H9 (cell line): ENCODE data around the gene GRK3. TPM values are rescaled to one million over a fixed set of nuclear protein-coding genes. Genes with fewer than 3 reads are reported as not detected.

ENCODE experiments used
- DNase-seq: peaks from one replicate; pipeline ENCODE4 v3.0.0-alpha.2; 2017
- H2AFZ ChIP-seq: one replicate; pipeline ENCODE4 v1.6.1; 2013; ENCODE audit warnings: mild to moderate bottlenecking, low read length, control low read depth, moderate library complexity
- H2AK5ac ChIP-seq: 2 replicates; pipeline ENCODE4 v1.6.1; 2013; ENCODE audit warnings: low read length, control low read depth, mixed read lengths; ENCODE audit not compliant: insufficient read length
- H2BK120ac ChIP-seq: one replicate; pipeline ENCODE4 v1.6.1; 2013; ENCODE audit warnings: low read depth, mild to moderate bottlenecking, low read length, control low read depth, inconsistent platforms; ENCODE audit not compliant: poor library complexity, severe bottlenecking
- H2BK12ac ChIP-seq: 2 replicates; pipeline ENCODE4 v1.6.1; 2013; ENCODE audit warnings: low read length, control low read depth, mixed read lengths, low read depth; ENCODE audit not compliant: insufficient read length
- H2BK15ac ChIP-seq: 2 replicates; pipeline ENCODE4 v1.6.1; 2013; ENCODE audit warnings: low read depth, low read length, control low read depth
- H2BK20ac ChIP-seq: one replicate; pipeline ENCODE4 v1.6.1; 2013; ENCODE audit warnings: low read depth, mild to moderate bottlenecking, low read length, control low read depth, inconsistent platforms; ENCODE audit not compliant: poor library complexity, severe bottlenecking
- H2BK5ac ChIP-seq: 2 replicates; pipeline ENCODE4 v1.6.1; 2013; ENCODE audit warnings: low read length, control low read depth, mixed read lengths; ENCODE audit not compliant: insufficient read length
- H3K14ac ChIP-seq: 2 replicates; pipeline ENCODE4 v1.6.1; 2013; ENCODE audit warnings: low read length, control low read depth; ENCODE audit not compliant: insufficient read depth
- H3K18ac ChIP-seq: 2 replicates; pipeline ENCODE4 v1.6.1; 2013; ENCODE audit warnings: low read depth, mild to moderate bottlenecking, mixed read lengths, low read length, control low read depth; ENCODE audit not compliant: insufficient read length
- H3K23ac ChIP-seq: 2 replicates; pipeline ENCODE4 v1.6.1; 2013; ENCODE audit warnings: low read length, control low read depth, mixed read lengths, low read depth; ENCODE audit not compliant: insufficient read length
- H3K23me2 ChIP-seq: 2 replicates; pipeline ENCODE4 v1.6.1; 2013; ENCODE audit warnings: low read depth, mild to moderate bottlenecking, mixed read lengths, low read length, control low read depth; ENCODE audit not compliant: insufficient read length, poor library complexity, severe bottlenecking
- H3K27ac ChIP-seq: 2 replicates; pipeline ENCODE4 v1.5.1; 2013; ENCODE audit warnings: low read length, control low read depth, mixed read lengths, low read depth; ENCODE audit not compliant: insufficient read length
- H3K27me3 ChIP-seq: 2 replicates; pipeline ENCODE4 v1.6.1; 2013; ENCODE audit warnings: low read length, control low read depth, inconsistent platforms; ENCODE audit not compliant: insufficient read depth
- H3K4ac ChIP-seq: 2 replicates; pipeline ENCODE4 v1.6.1; 2013; ENCODE audit warnings: low read depth, mild to moderate bottlenecking, control low read depth, inconsistent platforms, low read length, moderate library complexity
- H3K4me1 ChIP-seq: 2 replicates; pipeline ENCODE4 v1.6.1; 2013; ENCODE audit warnings: low read length, control low read depth, inconsistent platforms; ENCODE audit not compliant: insufficient read depth
- H3K4me2 ChIP-seq: 2 replicates; pipeline ENCODE4 v1.6.1; 2013; ENCODE audit warnings: low read length, control low read depth, mixed read lengths; ENCODE audit not compliant: insufficient read length, insufficient read depth
- H3K56ac ChIP-seq: 2 replicates; pipeline ENCODE4 v1.6.1; 2013; ENCODE audit warnings: low read depth, mild to moderate bottlenecking, mixed read lengths, low read length, control low read depth; ENCODE audit not compliant: insufficient read length
- H3K79me1 ChIP-seq: 2 replicates; pipeline ENCODE4 v1.6.1; 2013; ENCODE audit warnings: low read depth, mild to moderate bottlenecking, moderate library complexity, low read length, control low read depth, inconsistent platforms; ENCODE audit not compliant: insufficient read depth, poor library complexity, severe bottlenecking
- H3K79me2 ChIP-seq: 2 replicates; pipeline ENCODE4 v1.6.1; 2013; ENCODE audit warnings: low read length, control low read depth, inconsistent platforms; ENCODE audit not compliant: insufficient read depth
- H3K9ac ChIP-seq: 2 replicates; pipeline ENCODE4 v1.6.1; 2013; ENCODE audit warnings: low read length, control low read depth, mixed read lengths; ENCODE audit not compliant: insufficient read length; ENCODE audit errors: extremely low read depth
- H3K9me3 ChIP-seq: one replicate; pipeline ENCODE4 v1.6.1; 2013; ENCODE audit warnings: low read depth, low read length, inconsistent platforms; ENCODE audit not compliant: control insufficient read depth
- H3T11ph ChIP-seq: one replicate; pipeline ENCODE4 v1.6.1; 2013; ENCODE audit warnings: mild to moderate bottlenecking, low read length, control low read depth, inconsistent platforms
- H4K20me1 ChIP-seq: one replicate; pipeline ENCODE4 v1.6.1; 2013; ENCODE audit not compliant: control insufficient read depth, insufficient read length, insufficient read depth
- H4K5ac ChIP-seq: 2 replicates; pipeline ENCODE4 v1.6.1; 2013; ENCODE audit warnings: low read depth, mild to moderate bottlenecking, mixed read lengths, low read length, control low read depth; ENCODE audit not compliant: insufficient read length
- H4K8ac ChIP-seq: replicated peaks from 2 replicates; pipeline ENCODE4 v1.6.1; 2013; ENCODE audit warnings: low read length, control low read depth, mixed read lengths, low read depth; ENCODE audit not compliant: insufficient read length
- H4K91ac ChIP-seq: 2 replicates; pipeline ENCODE4 v1.6.1; 2013; ENCODE audit warnings: low read depth, mild to moderate bottlenecking, moderate library complexity, mixed read lengths, low read length, control low read depth; ENCODE audit not compliant: insufficient read length
- H3K27ac Mint-ChIP-seq, 3 experiments: 2 replicates in 2 of 3; 3 replicates in 1 of 3; pipeline ENCODE4 v1.8.0; 2020 to 2021; ENCODE audit warnings: mixed read lengths in 3 of 3, mild to moderate bottlenecking in 1 of 3, moderate library complexity in 1 of 3
- H3K27me3 Mint-ChIP-seq: 2 replicates; pipeline ENCODE4 v1.8.0; 2021; ENCODE audit warnings: low read depth, mild to moderate bottlenecking, moderate library complexity, mixed read lengths
- H3K36me3 Mint-ChIP-seq, 3 experiments: 2 replicates in 2 of 3; 3 replicates in 1 of 3; pipeline ENCODE4 v1.8.0; 2020 to 2021; ENCODE audit warnings: low read depth in 3 of 3, mixed read lengths in 3 of 3; ENCODE audit not compliant: insufficient read depth in 1 of 3
- H3K4me1 Mint-ChIP-seq, 2 experiments: 2 replicates each; pipeline ENCODE4 v1.8.0; 2020; ENCODE audit warnings: mixed read lengths in 2 of 2
- H3K4me3 Mint-ChIP-seq, 2 experiments: 2 replicates in 1 of 2; 3 replicates in 1 of 2; pipeline ENCODE4 v1.8.0; 2020 to 2021; ENCODE audit warnings: mild to moderate bottlenecking in 2 of 2, mixed read lengths in 2 of 2, moderate library complexity in 1 of 2
- H3K9me3 Mint-ChIP-seq, 2 experiments: 2 replicates in 1 of 2; 3 replicates in 1 of 2; pipeline ENCODE4 v1.8.0; 2020; ENCODE audit warnings: mild to moderate bottlenecking in 2 of 2, mixed read lengths in 2 of 2, moderate library complexity in 1 of 2
- CTCF ChIP-seq: fragments of 200-600 bp; sonication (generic); conservative IDR thresholded peaks from 3 replicates; pipeline ENCODE4 v1.8.0; 2021; ENCODE audit warnings: antibody characterized with exemption, mild to moderate bottlenecking
- WGBS: extraction: QIAGEN DNeasy Blood & Tissue Kit; methylation state at CpG from one replicate; pipeline ENCODE4 v1.1.7; 2013; ENCODE audit warnings: missing lambda C conversion rate, low lambda C conversion rate, mixed read lengths; ENCODE audit not compliant: insufficient read length; ENCODE audit errors: extremely low coverage; 5-methylcytosine and 5-hydroxymethylcytosine counted together
- total RNA-seq: library from RNA; stranded (reverse); gene quantifications from 2 replicates; pipeline ENCODE4 v1.2.1, GENCODE V29; 2021

The GRK3 gene
- total RNA-seq, 1 experiment from 2014 or later: 23.9 TPM

- H4K20me1 ChIP-seq: no peaks in the 10 kb centered on the region
- no peak overlapping the region for H3K4me2 ChIP-seq
- no peak overlapping the region for H3K14ac ChIP-seq
- no peak overlapping the region for H4K8ac ChIP-seq
- H3K27me3 ChIP-seq: no peaks in the 10 kb centered on the region
- H2BK20ac ChIP-seq: no peak overlapping the region
- no peak overlapping the region for H3K27ac ChIP-seq
- H3K36me3 Mint-ChIP-seq: peaks cover 0 to 2% (median 0%) of the 10 kb centered on the region in 3 experiments; a peak in 1 of 7 replicates
- H2BK120ac ChIP-seq: no peak overlapping the region
- H3K23ac ChIP-seq: no peak overlapping the region
- H2BK5ac ChIP-seq: no peak overlapping the region
- H3K23me2 ChIP-seq: no peaks in the 10 kb centered on the region
- H3K4me3 Mint-ChIP-seq: 0 out of 5 replicates have a peak overlapping the region, but pooled peaks of 1 of the 2 experiments have one; percentile 48
- TF ChIP-seq CTCF: no peak
- no peak overlapping the region for H2BK12ac ChIP-seq
- no peak overlapping the region for H2AFZ ChIP-seq
- no peak overlapping the region for H3K18ac ChIP-seq
- H3K27me3 Mint-ChIP-seq: peaks cover 19% of the 10 kb centered on the region
- no peak overlapping the region for H3K9ac ChIP-seq
- H2AK5ac ChIP-seq: no peak overlapping the region
- H3K79me2 ChIP-seq: no peaks in the 10 kb centered on the region
- H3K56ac ChIP-seq: no peak overlapping the region
- H3K9me3 Mint-ChIP-seq: peaks cover 0 to 3% of the 10 kb centered on the region in 2 experiments; a peak in 1 of 5 replicates
- DNase-seq: no peak
- no peaks in the 10 kb centered on the region for H3K4me1 Mint-ChIP-seq
- H3K9me3 ChIP-seq: no peaks in the 10 kb centered on the region
- H3K4ac ChIP-seq: no peak overlapping the region
- H3K27ac Mint-ChIP-seq: no peak overlapping the region; a peak in 1 of 7 replicates
- WGBS: no CpG with 5 or more reads among the region's 14 CpGs
- H4K91ac ChIP-seq: no peak overlapping the region
- H3K79me1 ChIP-seq: no peaks in the 10 kb centered on the region
- H2BK15ac ChIP-seq: no peak overlapping the region
- H3K4me1 ChIP-seq: no peaks in the 10 kb centered on the region
- no peak overlapping the region for H4K5ac ChIP-seq
- no peak overlapping the region for H3T11ph ChIP-seq
These were observed 188.8 kb downstream of the GRK3 start for GRCh38 chr22:25753252-25753651.
